ENCODE measurements around the gene RNF186. TPM values are rescaled to one million over a fixed set of nuclear protein-coding genes. Genes with fewer than 3 reads are reported as not detected.

RNF186 gene
- total RNA-seq, 1 donor from 2014 or later: not detected

- no peak overlapping the region for H3K4me3 ChIP-seq (ENCODE audit: low read depth, low read length)
Observed at GRCh38 chr1:19802269-19802668, 12.8 kb downstream of the RNF186 start.

GRCh38 chr1:19800076-19800804 lies 14.8 kb downstream of the RNF186 start:
- peak overlapping the region; percentile 37 for H3K4me3 ChIP-seq (ENCODE audit: low read depth, low read length)
- H3K27me3 ChIP-seq (ENCODE audit: control insufficient read depth, insufficient read depth, low read length): no peaks in the 10 kb centered on the region
- TF ChIP-seq CTCF (IDR thresholded peaks at IDR 0.05; ENCODE audit: insufficient read depth, low read length, poor library complexity, severe bottlenecking): no peak
- DNase-seq (ENCODE audit: low read depth): peak; percentile 72
- no peaks in the 10 kb centered on the region for H3K36me3 ChIP-seq (ENCODE audit: control insufficient read depth, insufficient read depth, low read length)

More at GRCh38 chr1:19802269-19802668, 12.8 kb downstream of the RNF186 start:
- no peak for DNase-seq (ENCODE audit: low read depth)
- Histone ChIP-seq H3K36me3 (ENCODE audit: control insufficient read depth, insufficient read depth, low read length) (no peaks in the 10 kb centered on the region), H3K27me3 (ENCODE audit: control insufficient read depth, insufficient read depth, low read length) (no peaks in the 10 kb centered on the region)
- no peak for TF ChIP-seq CTCF (IDR thresholded peaks at IDR 0.05; ENCODE audit: insufficient read depth, low read length, poor library complexity, severe bottlenecking)

- TF ChIP-seq CTCF (IDR thresholded peaks at IDR 0.05; ENCODE audit: insufficient read depth, low read length, poor library complexity, severe bottlenecking): peak; percentile 47
- H3K4me3 ChIP-seq (ENCODE audit: low read depth, low read length): peak within 1 kb of the TSS; percentile 37
- DNase-seq (ENCODE audit: low read depth): no peak
- no peaks in the 10 kb centered on the region for H3K27me3 ChIP-seq (ENCODE audit: control insufficient read depth, insufficient read depth, low read length)
- H3K36me3 ChIP-seq (ENCODE audit: control insufficient read depth, insufficient read depth, low read length): no peaks in the 10 kb centered on the region
Observed at GRCh38 chr1:19799230-19800075, 15.6 kb downstream of the RNF186 start, which contains the start of gene TMCO4. Gene TMCO4 (minus strand): TSS chr1:19799916. CDS start chr1:19780758, 19,158 bp downstream.

GRCh38 chr1:19798486-19799229 lies 16.4 kb downstream of the RNF186 start:
- Histone ChIP-seq H3K36me3 (ENCODE audit: control insufficient read depth, insufficient read depth, low read length) (no peaks in the 10 kb centered on the region), H3K27me3 (ENCODE audit: control insufficient read depth, insufficient read depth, low read length) (no peaks in the 10 kb centered on the region), H3K4me3 (ENCODE audit: low read depth, low read length) (no peak overlapping the region)
- no peak for TF ChIP-seq CTCF (IDR thresholded peaks at IDR 0.05; ENCODE audit: insufficient read depth, low read length, poor library complexity, severe bottlenecking)
- no peak for DNase-seq (ENCODE audit: low read depth)

- DNase-seq (ENCODE audit: low read depth): no peak
- TF ChIP-seq CTCF (IDR thresholded peaks at IDR 0.05; ENCODE audit: insufficient read depth, low read length, poor library complexity, severe bottlenecking): no peak
- H3K27me3 ChIP-seq (ENCODE audit: control insufficient read depth, insufficient read depth, low read length): no peaks in the 10 kb centered on the region
- no peak overlapping the region for H3K4me3 ChIP-seq (ENCODE audit: low read depth, low read length)
- H3K36me3 ChIP-seq (ENCODE audit: control insufficient read depth, insufficient read depth, low read length): no peaks in the 10 kb centered on the region
Observed at GRCh38 chr1:19797827-19798226, 17.3 kb downstream of the RNF186 start.

Measured in kidney epithelial cell (primary cell).